ENCODE results near the gene MAP3K13. TPM values are rescaled to one million over a fixed set of nuclear protein-coding genes. Genes with fewer than 3 reads are reported as not detected.

Gene MAP3K13
- total RNA-seq, 1 experiment from 2014 or later, result 10.6 TPM

DNA sequence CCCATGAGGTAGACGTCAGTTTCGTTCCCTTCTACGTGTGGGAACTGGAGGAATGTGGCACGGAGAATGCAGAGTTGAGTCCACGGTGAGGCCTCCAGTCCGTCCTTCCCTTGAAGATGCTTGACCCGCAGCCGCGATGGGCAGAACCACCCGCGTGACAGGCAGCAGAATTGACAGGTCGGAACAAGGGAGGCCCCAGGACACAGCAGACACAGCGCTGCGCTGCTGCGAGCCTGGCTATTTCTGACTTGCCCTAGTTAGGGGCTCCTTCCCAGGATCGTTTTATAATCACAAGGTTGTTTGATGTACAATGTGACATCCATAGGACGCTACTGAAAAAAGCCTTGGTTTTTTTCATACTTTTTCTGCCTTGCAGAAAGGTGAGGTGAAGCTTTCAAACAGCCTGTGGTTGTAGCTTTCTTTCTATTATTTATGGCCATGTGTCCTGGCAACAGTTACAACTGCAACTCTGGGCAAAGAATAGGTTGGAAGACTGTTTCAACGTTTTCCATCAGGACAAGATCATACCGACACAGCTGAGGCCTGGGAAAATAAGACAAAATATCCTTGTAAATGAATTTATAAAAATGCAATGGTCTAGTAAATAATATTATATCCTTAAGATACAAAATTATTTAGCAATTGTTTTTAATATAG is 145.5 kb downstream of the MAP3K13 start:
- H2AK5ac ChIP-seq (ENCODE audit: insufficient read length, low read length), result no peak overlapping the region
- H3K56ac ChIP-seq (ENCODE audit: insufficient read length, low read depth, low read length), result no peak overlapping the region
- TF ChIP-seq, protein P1, sequence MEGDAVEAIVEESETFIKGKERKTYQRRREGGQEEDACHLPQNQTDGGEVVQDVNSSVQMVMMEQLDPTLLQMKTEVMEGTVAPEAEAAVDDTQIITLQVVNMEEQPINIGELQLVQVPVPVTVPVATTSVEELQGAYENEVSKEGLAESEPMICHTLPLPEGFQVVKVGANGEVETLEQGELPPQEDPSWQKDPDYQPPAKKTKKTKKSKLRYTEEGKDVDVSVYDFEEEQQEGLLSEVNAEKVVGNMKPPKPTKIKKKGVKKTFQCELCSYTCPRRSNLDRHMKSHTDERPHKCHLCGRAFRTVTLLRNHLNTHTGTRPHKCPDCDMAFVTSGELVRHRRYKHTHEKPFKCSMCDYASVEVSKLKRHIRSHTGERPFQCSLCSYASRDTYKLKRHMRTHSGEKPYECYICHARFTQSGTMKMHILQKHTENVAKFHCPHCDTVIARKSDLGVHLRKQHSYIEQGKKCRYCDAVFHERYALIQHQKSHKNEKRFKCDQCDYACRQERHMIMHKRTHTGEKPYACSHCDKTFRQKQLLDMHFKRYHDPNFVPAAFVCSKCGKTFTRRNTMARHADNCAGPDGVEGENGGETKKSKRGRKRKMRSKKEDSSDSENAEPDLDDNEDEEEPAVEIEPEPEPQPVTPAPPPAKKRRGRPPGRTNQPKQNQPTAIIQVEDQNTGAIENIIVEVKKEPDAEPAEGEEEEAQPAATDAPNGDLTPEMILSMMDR (conservative IDR thresholded peaks at IDR 0.05), result no peak
- no peaks in the 10 kb centered on the region for H3K9me3 Mint-ChIP-seq
- no peaks in the 10 kb centered on the region for H3K79me1 ChIP-seq (ENCODE audit: insufficient read depth, low read depth, low read length, poor library complexity, severe bottlenecking)
- H3K4me2 ChIP-seq (ENCODE audit: insufficient read depth, insufficient read length, low read length), result no peak overlapping the region
- H2BK20ac ChIP-seq (ENCODE audit: low read depth, low read length, poor library complexity, severe bottlenecking), result no peak overlapping the region
- H3K4me3 Mint-ChIP-seq, result no peak overlapping the region
- no peak overlapping the region for H2AFZ ChIP-seq (ENCODE audit: low read length)
- no peak overlapping the region for H2BK12ac ChIP-seq (ENCODE audit: insufficient read length, low read depth, low read length)
- H3K36me3 Mint-ChIP-seq (ENCODE audit: insufficient read depth in 1 of 3, low read depth in 3 of 3), result no peaks in the 10 kb centered on the region
- H3K79me2 ChIP-seq (ENCODE audit: insufficient read depth, low read length), result no peaks in the 10 kb centered on the region
- no peak for DNase-seq
- no peak overlapping the region for H4K8ac ChIP-seq (replicated peaks; ENCODE audit: insufficient read length, low read depth, low read length)
- no peak overlapping the region for H3K18ac ChIP-seq (ENCODE audit: insufficient read length, low read depth, low read length)
- H4K20me1 ChIP-seq (ENCODE audit: control insufficient read depth, insufficient read depth, insufficient read length), result no peaks in the 10 kb centered on the region
- H3K27me3 Mint-ChIP-seq (ENCODE audit: low read depth), result peaks cover 2% of the 10 kb centered on the region
- H3K4me1 Mint-ChIP-seq, result no peaks in the 10 kb centered on the region
- no peaks in the 10 kb centered on the region for H3K27me3 ChIP-seq (ENCODE audit: insufficient read depth, low read length)
- H3T11ph ChIP-seq (ENCODE audit: low read length), result no peak overlapping the region
- no peak overlapping the region for H4K5ac ChIP-seq (ENCODE audit: insufficient read length, low read depth, low read length)
- no peak overlapping the region for H3K27ac ChIP-seq (ENCODE audit: insufficient read length, low read depth, low read length)
- H3K23me2 ChIP-seq (ENCODE audit: insufficient read length, low read depth, low read length, poor library complexity, severe bottlenecking), result no peaks in the 10 kb centered on the region
- H3K14ac ChIP-seq (ENCODE audit: insufficient read depth, low read length), result no peak overlapping the region
- no peak overlapping the region for H3K27ac Mint-ChIP-seq
- H2BK5ac ChIP-seq (ENCODE audit: insufficient read length, low read length), result no peak overlapping the region
- no peak overlapping the region for H3K23ac ChIP-seq (ENCODE audit: insufficient read length, low read depth, low read length)
- no peak overlapping the region for H2BK15ac ChIP-seq (ENCODE audit: low read depth, low read length)
- H3K4ac ChIP-seq (ENCODE audit: low read depth, low read length), result no peak overlapping the region
- H4K91ac ChIP-seq (ENCODE audit: insufficient read length, low read depth, low read length), result no peak overlapping the region
- no peak overlapping the region for H2BK120ac ChIP-seq (ENCODE audit: low read depth, low read length, poor library complexity, severe bottlenecking)
- H3K4me1 ChIP-seq (ENCODE audit: insufficient read depth, low read length), result no peaks in the 10 kb centered on the region
- no CpG with 5 or more reads among the region's 19 CpGs for WGBS (ENCODE audit: extremely low coverage, insufficient read length, low lambda C conversion rate)
- no peaks in the 10 kb centered on the region for H3K9me3 ChIP-seq (ENCODE audit: control insufficient read depth, low read depth, low read length)
- no peak overlapping the region for H3K9ac ChIP-seq (ENCODE audit: extremely low read depth, insufficient read length, low read length)

Measured in H9 (cell line).